HepG2 (cell line): ENCODE measurements around the gene ASIC3. TPM values are rescaled to one million over a fixed set of nuclear protein-coding genes. Genes with fewer than 3 reads are reported as not detected.

Source experiments
- BCL6 ChIP-seq: IDR thresholded peaks from 2 replicates; pipeline ENCODE4 v1.6.1; 2016; ENCODE audit warnings: missing genetic modification reagents, missing compliant biosample characterization
- HMG20A ChIP-seq: IDR thresholded peaks from 2 replicates; pipeline ENCODE4 v1.6.1; 2016; ENCODE audit warnings: borderline replicate concordance
- IKZF4 ChIP-seq: sonication (generic); formaldehyde crosslinking; IDR thresholded peaks from 2 replicates; pipeline ENCODE4 v1.5.1; 2020; ENCODE audit warnings: borderline replicate concordance, mild to moderate bottlenecking, low read depth, missing genetic modification reagents; ENCODE audit errors: not compliant biosample characterization
- IKZF5 ChIP-seq: IDR thresholded peaks from 2 replicates; pipeline ENCODE4 v1.6.1; 2018; ENCODE audit warnings: missing genetic modification reagents, mild to moderate bottlenecking, missing compliant biosample characterization
- ISL2 ChIP-seq: sonication (generic); formaldehyde crosslinking; IDR thresholded peaks from 2 replicates; pipeline ENCODE4 v1.5.0; 2020; ENCODE audit warnings: missing genetic modification reagents
- JUN ChIP-seq: sonication (generic); formaldehyde crosslinking; IDR thresholded peaks from 2 replicates; pipeline ENCODE4 v1.4.0; 2020; ENCODE audit warnings: mild to moderate bottlenecking, missing genetic modification reagents
- MATR3 ChIP-seq: sonication (generic); formaldehyde crosslinking; IDR thresholded peaks from 2 replicates; pipeline ENCODE4 v1.4.0; 2020; ENCODE audit warnings: missing genetic modification reagents
- NR0B2 ChIP-seq: sonication (generic); formaldehyde crosslinking; IDR thresholded peaks from 2 replicates; pipeline ENCODE4 v1.4.0; 2020; ENCODE audit warnings: mild to moderate bottlenecking, missing genetic modification reagents
- REPIN1 ChIP-seq: sonication (generic); formaldehyde crosslinking; IDR thresholded peaks from 2 replicates; pipeline ENCODE4 v1.8.0; 2022; ENCODE audit warnings: missing genetic modification reagents, low read depth, mild to moderate bottlenecking, borderline replicate concordance
- RNF2 ChIP-seq: fragments of 450-650 bp; conservative IDR thresholded peaks from 2 replicates; pipeline ENCODE4 v1.6.1; 2016; ENCODE audit warnings: low read depth
- SIN3B ChIP-seq: fragments of 150-350 bp; IDR thresholded peaks from 2 replicates; pipeline ENCODE4 v1.6.1; 2014; ENCODE audit warnings: low read length
- SRSF9 ChIP-seq: fragments of 200-400 bp; formaldehyde crosslinking; IDR thresholded peaks from 2 replicates; pipeline ENCODE4 v1.6.1; 2018; ENCODE audit warnings: borderline replicate concordance, mild to moderate bottlenecking, low read depth, low read length; ENCODE audit not compliant: insufficient read depth, poor library complexity, severe bottlenecking
- TCF7 ChIP-seq: sonication (generic); IDR thresholded peaks from 2 replicates; pipeline ENCODE4 v1.6.1; 2016; ENCODE audit warnings: antibody characterized with exemption, low read depth
- TFAP4 ChIP-seq: sonication (generic); IDR thresholded peaks from 2 replicates; pipeline ENCODE4 v1.6.1; 2016; ENCODE audit warnings: low read depth, borderline replicate concordance
- TOPORS ChIP-seq: sonication (generic); formaldehyde crosslinking; IDR thresholded peaks from 2 replicates; pipeline ENCODE4 v1.8.0; 2023; ENCODE audit warnings: mild to moderate bottlenecking, missing genetic modification reagents
- ZBTB20 ChIP-seq: sonication (generic); formaldehyde crosslinking; IDR thresholded peaks from 2 replicates; pipeline ENCODE4 v1.8.1; 2023; ENCODE audit warnings: missing genetic modification reagents, low read depth, mild to moderate bottlenecking, borderline replicate concordance
- ZMAT3 ChIP-seq: sonication (generic); formaldehyde crosslinking; conservative IDR thresholded peaks from 2 replicates; pipeline ENCODE4 v1.7.0; 2021; ENCODE audit warnings: missing genetic modification reagents
- ZNF124 ChIP-seq: sonication (generic); formaldehyde crosslinking; IDR thresholded peaks from 2 replicates; pipeline ENCODE4 v1.4.0; 2020; ENCODE audit warnings: missing genetic modification reagents
- ZNF275 ChIP-seq: sonication (generic); formaldehyde crosslinking; IDR thresholded peaks from 2 replicates; pipeline ENCODE4 v1.8.0; 2022; ENCODE audit warnings: missing genetic modification reagents, mild to moderate bottlenecking, inconsistent platforms, borderline replicate concordance
- ZNF367 ChIP-seq: sonication (generic); formaldehyde crosslinking; IDR thresholded peaks from 2 replicates; pipeline ENCODE4 v1.4.0; 2020; ENCODE audit warnings: missing genetic modification reagents, borderline replicate concordance
- ZNF468 ChIP-seq: sonication (generic); formaldehyde crosslinking; IDR thresholded peaks from 2 replicates; pipeline ENCODE4 v1.8.0; 2022; ENCODE audit warnings: mild to moderate bottlenecking, moderate library complexity, missing genetic modification reagents
- ZNF577 ChIP-seq: sonication (generic); formaldehyde crosslinking; IDR thresholded peaks from 2 replicates; pipeline ENCODE4 v1.4.0; 2020; ENCODE audit warnings: mild to moderate bottlenecking, low read depth, missing genetic modification reagents, borderline replicate concordance
- ZNF670 ChIP-seq: sonication (generic); formaldehyde crosslinking; IDR thresholded peaks from 2 replicates; pipeline ENCODE4 v1.8.0; 2022; ENCODE audit warnings: mild to moderate bottlenecking, missing genetic modification reagents, borderline replicate concordance
- ZNF747 ChIP-seq: sonication (generic); formaldehyde crosslinking; IDR thresholded peaks from 2 replicates; pipeline ENCODE4 v1.8.1; 2023; ENCODE audit warnings: missing genetic modification reagents, mild to moderate bottlenecking, borderline replicate concordance
- ZNF777 ChIP-seq: sonication (generic); formaldehyde crosslinking; IDR thresholded peaks from 2 replicates; pipeline ENCODE4 v1.4.0; 2020; ENCODE audit warnings: missing genetic modification reagents
- ZNF83 ChIP-seq: sonication (generic); formaldehyde crosslinking; IDR thresholded peaks from 2 replicates; pipeline ENCODE4 v1.4.0; 2020; ENCODE audit warnings: missing genetic modification reagents, mild to moderate bottlenecking, borderline replicate concordance
- polyA plus RNA-seq, 8 experiments: library from polyadenylated mRNA; depleted of rRNA in 3 of 8; stranded (reverse) in 7 of 8; unstranded in 1 of 8; fragments of >200 nt; fragmentation: Illumina TruSeq in 4 of 8; extraction: Trizol in 4 of 8; gene quantifications; 2 replicates each; pipeline versions ENCODE4 v1.2.1 to v1.2.3, GENCODE V29; 2011 to 2016; ENCODE audit warnings: low read depth in 4 of 8, missing spikeins in 1 of 8, mixed read lengths in 1 of 8; ENCODE audit not compliant: insufficient read depth in 1 of 8
- total RNA-seq, 5 experiments: library from RNA; depleted of rRNA; stranded (reverse); fragments of >200 nt; fragmentation: Illumina TruSeq; extraction: Trizol; gene quantifications; 2 replicates each; pipeline ENCODE4 v1.2.3, GENCODE V29; 2016; ENCODE audit warnings: low read depth in 1 of 5

The ASIC3 gene
- total and polyA plus RNA-seq, 2 of the 13 experiments (the other 11 are each of a cell fraction or from before 2014, with no cell fraction given) = 0.51 TPM; not detected in 1

- TF ChIP-seq ZNF124 (CRISPR knock-in tag) = no peak
- TF ChIP-seq IKZF4 (CRISPR knock-in tag) = no peak
- TF ChIP-seq IKZF5 (CRISPR knock-in tag) = 0 out of 2 replicates have a peak, but pooled peaks have one; percentile 51
- no peak for TF ChIP-seq JUN
- no peak for TF ChIP-seq HMG20A (CRISPR knock-in tag)
- TF ChIP-seq ZNF670 (CRISPR knock-in tag) = no peak
- TF ChIP-seq ZNF468 = no peak
- TF ChIP-seq ZNF777 (CRISPR knock-in tag) = peak; percentile 65; the same call in 1 of the 2 replicates
- TF ChIP-seq TCF7 = no peak
- TF ChIP-seq ZNF577 (CRISPR knock-in tag) = no peak
- TF ChIP-seq SIN3B = no peak
- TF ChIP-seq ZNF747 (CRISPR knock-in tag) = no peak
- TF ChIP-seq BCL6 = no peak
- peak; percentile 46; the same call in 1 of the 2 replicates for TF ChIP-seq REPIN1
- TF ChIP-seq RNF2 = no peak
- TF ChIP-seq ZNF275 (CRISPR knock-in tag) = no peak
- TF ChIP-seq SRSF9 = no peak
- TF ChIP-seq TFAP4 = peak; percentile 58; the same call in 1 of the 2 replicates
- no peak for TF ChIP-seq NR0B2 (CRISPR knock-in tag)
- no peak for TF ChIP-seq ZMAT3 (CRISPR knock-in tag)
- no peak for TF ChIP-seq ZNF83 (CRISPR knock-in tag)
- TF ChIP-seq ISL2 (CRISPR knock-in tag) = 0 out of 2 replicates have a peak, but pooled peaks have one; percentile 22
- no peak for TF ChIP-seq ZNF367 (CRISPR knock-in tag)
- 0 out of 2 replicates have a peak, but pooled peaks have one; percentile 41 for TF ChIP-seq TOPORS (CRISPR knock-in tag)
- no peak for TF ChIP-seq MATR3 (CRISPR knock-in tag)
- no peak for TF ChIP-seq ZBTB20 (CRISPR knock-in tag)
These were observed 37.6 kb downstream of the ASIC3 start, which contains the start of gene AGAP3 (continued) for GRCh38 chr7:151085691-151086620.
